Mononuclear cell (primary cell): ENCODE data around the gene NSG1. TPM values are rescaled to one million over a fixed set of nuclear protein-coding genes. Genes with fewer than 3 reads are reported as not detected.

ENCODE experiments used
- H3K27me3 ChIP-seq: 2 replicates; pipeline ENCODE4 v1.6.0; 2011; ENCODE audit warnings: low read length, control low read depth; ENCODE audit not compliant: insufficient read depth
- H3K4me1 ChIP-seq: 2 replicates; pipeline ENCODE4 v1.5.1; 2011; ENCODE audit warnings: mild to moderate bottlenecking, low read length, control low read depth; ENCODE audit not compliant: insufficient read depth
- H3K4me3 ChIP-seq: 2 replicates; pipeline ENCODE4 v1.5.1; 2011; ENCODE audit warnings: mild to moderate bottlenecking, low read length, moderate library complexity
- H3K9me3 ChIP-seq: 2 replicates; pipeline ENCODE4 v1.5.1; 2011; ENCODE audit warnings: low read depth, mild to moderate bottlenecking, control low read depth, low read length
- total RNA-seq: library from RNA; depleted of rRNA; stranded (reverse); fragments of >200 nt; gene quantifications from one replicate; pipeline ENCODE4 v1.2.3, GENCODE V29; 2012

NSG1 gene
- total RNA-seq, 1 donor, result 3.7 TPM

DNA sequence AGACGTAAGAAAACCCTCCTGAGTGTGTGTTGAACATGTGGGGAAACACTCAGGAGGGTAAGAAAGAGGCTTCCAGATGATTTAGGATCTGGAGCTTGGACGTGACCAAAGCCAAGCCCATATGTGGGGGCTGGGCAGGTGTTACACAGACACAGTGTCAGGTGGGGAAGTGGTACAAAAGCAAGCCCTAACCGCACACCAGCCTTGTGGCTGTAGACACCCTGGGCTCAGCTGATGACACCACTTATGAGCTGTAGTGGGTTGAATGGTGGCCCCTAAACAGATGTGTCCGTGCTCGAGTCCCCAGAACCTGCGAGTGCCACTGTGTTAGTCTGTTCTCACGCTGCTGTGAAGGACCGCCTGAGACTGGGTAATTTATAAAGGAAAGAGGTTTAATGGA lies 25.0 kb upstream of the NSG1 start:
- Histone ChIP-seq H3K4me3 (no peak overlapping the region), H3K9me3 (no peaks in the 10 kb centered on the region), H3K27me3 (no peaks in the 10 kb centered on the region), H3K4me1 (no peaks in the 10 kb centered on the region)

DNA sequence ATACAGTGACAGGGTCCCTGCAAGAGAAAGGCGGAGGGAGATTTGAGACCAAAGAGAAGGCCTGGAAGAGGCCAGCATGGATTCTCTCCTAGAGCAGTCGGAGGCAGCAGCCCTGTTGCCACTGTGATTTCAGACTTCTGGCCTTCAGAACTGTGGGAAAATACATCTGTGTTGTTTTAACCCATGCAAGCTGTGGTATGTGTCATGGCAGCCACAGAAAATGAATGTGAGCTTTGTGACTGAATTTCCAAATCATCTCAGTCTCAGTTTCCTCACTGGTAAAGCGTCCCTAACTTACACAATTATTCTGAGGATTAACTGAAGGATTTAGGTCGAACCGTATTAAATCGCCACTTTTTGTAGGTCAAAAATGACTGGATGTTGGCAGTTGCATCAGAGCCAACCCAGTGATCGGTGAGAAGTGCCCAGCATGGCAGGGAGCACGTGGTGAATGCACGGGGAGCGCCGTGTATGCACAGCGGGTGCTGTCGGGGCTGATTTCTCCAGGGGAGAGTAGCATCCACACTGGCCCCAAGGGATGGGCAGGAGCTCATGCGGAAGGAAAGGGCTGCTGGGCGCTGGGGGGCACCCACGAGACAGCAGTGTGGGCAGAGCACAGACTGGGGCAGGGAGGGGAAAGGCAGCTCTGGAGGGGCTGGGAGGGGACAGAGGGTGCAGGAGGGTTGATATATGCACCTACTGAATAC lies 23.8 kb upstream of the NSG1 start:
- Histone ChIP-seq H3K4me1 (no peaks in the 10 kb centered on the region), H3K9me3 (no peaks in the 10 kb centered on the region), H3K27me3 (no peaks in the 10 kb centered on the region), H3K4me3 (no peak overlapping the region)

DNA sequence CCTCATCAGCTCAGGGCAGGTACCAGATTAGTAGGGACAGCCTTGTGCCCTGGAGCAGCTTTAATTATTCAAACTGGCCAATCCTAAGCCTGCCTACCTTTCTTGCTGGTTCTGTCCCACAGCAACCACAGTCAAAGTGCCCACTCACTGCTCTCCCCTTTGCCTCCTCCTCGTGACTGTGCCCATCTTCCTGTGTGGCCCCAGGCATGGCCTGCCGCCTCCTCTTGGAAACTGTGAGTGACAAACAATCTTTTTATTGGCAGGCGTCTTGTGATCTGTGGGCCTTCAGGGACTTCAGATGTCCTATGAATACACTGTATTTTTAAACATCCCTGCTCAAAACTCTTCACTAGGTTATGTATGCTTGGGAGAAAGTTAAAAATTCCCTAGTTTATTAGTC lies 22.8 kb upstream of the NSG1 start:
- no peaks in the 10 kb centered on the region for H3K9me3 ChIP-seq
- no peaks in the 10 kb centered on the region for H3K27me3 ChIP-seq
- no peaks in the 10 kb centered on the region for H3K4me1 ChIP-seq
- no peak overlapping the region for H3K4me3 ChIP-seq

DNA sequence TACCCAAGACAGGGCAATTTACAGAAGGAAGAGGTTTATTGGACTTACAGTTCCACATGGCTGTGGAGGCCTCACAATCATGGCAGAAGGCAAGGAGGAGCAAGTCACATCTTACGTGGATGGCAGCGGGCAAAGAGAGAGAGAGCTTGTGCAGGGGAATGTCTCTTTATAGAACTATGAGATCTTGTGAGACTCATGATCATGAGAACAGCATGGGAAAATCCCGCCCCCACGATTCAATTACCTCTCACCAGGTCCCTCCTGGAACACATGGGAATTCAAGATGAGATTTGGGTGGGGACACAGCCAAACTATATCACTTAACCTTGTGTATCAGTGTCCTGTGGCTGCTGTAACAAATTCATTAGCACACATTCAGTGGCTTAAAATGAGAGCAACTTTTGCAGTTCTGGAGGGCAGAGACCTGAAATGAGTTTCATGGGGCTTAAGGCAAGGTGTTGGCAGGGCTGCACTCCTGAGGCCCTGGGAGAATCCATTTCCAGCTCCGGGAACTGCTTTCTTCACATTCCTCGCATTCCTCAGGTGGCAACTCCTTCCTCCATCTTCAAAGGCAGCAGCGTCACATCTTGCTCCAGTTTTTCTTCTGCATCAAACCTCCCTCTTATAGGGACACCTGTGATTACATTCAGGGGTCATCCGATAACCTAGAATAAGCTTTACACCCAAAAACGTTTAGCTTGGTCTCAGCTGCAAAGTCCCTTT lies 22.3 kb upstream of the NSG1 start:
- no peaks in the 10 kb centered on the region for H3K27me3 ChIP-seq
- no peak overlapping the region for H3K4me3 ChIP-seq
- H3K9me3 ChIP-seq, result no peaks in the 10 kb centered on the region
- no peaks in the 10 kb centered on the region for H3K4me1 ChIP-seq

DNA sequence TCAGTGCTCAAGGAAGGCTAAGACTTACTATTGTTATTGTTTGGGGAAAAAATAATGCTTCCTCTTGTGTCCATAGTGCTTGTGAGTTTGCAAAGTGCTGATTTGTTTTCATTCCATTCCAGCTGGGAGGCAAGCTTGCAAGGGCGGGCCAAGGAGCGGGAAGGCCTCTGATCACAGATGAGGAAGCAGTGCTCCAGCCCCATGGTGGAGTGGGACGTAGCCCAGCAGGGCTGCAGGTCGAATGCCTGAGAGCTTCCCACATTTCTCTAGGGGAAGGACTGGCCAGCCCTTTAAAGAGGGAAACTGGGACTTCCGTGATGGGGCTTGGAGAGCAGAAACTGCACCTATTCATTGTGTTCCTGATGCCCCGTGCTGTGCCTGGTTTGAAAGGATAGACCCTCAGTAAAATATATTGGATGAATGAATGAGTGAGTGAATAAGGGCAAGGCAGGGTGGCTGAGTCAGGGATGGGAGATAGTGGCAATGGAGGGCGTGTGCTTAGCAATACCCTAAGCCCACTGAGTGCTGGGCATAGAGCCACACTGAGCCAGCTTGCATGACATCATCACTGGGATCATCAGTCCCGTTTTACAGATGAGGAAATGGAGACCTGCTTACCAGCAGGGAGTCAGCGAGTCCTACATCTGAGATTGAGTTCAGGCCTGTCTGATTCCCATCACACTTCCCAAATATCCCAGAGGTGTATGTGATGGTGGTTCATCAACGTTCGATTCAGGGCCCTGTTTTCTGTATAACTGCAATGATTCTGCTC lies 17.9 kb upstream of the NSG1 start:
- Histone ChIP-seq H3K9me3 (no peaks in the 10 kb centered on the region), H3K27me3 (no peaks in the 10 kb centered on the region), H3K4me3 (no peak overlapping the region), H3K4me1 (no peaks in the 10 kb centered on the region)

DNA sequence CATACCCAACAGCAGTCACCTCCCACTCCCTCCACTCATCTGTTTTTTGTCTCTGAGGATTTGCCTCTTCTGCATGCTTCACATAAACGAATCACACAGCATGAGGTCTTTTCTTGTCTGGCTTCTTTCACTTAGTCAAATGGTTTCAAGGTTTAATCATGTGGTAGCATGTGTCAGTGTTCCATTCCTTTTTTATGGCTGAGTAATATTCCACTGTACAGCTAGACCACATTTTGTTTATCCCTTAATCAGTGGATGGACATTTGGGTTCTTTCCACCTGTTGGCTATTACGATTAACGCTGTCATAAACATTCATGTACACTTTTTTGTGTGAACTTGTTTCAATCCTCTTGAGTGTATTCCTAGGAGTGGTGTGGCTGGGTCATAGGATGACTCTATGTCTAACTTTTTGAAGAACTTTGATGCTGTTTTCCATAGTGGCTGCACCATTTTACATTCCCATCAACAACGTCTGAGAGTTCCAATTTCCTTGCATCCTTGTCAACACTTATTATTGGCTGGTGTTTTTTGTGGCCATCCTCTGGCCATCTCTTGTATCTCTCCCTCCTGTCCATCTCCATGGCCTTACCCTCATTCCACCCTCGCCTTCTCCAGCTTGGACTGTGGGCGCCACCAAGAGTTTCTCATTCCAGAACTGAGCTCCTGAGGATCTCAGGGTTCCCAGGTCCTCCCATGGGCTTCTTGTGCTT lies 12.4 kb upstream of the NSG1 start:
- Histone ChIP-seq H3K9me3 (no peaks in the 10 kb centered on the region), H3K4me1 (no peaks in the 10 kb centered on the region), H3K4me3 (no peak overlapping the region), H3K27me3 (no peaks in the 10 kb centered on the region)

DNA sequence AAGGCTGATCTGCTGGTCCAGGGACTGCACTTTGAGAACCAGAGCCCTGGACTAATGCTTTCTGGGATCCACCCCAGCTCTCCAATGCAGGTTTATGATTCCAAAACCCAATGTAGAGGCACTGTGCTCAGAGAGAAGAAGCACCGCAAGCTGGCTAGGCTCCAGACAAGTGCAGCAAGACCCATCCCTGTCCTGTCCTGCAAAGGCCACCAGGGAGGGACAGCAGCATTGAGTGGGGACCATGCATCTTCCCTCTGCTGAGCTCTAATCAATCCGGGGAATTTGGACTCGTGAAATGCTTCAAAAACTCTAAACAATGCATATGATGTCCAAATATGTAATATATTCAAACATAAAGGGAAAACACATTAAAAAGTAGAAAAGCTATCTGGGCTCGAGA lies 10.8 kb upstream of the NSG1 start:
- no peaks in the 10 kb centered on the region for H3K27me3 ChIP-seq
- no peaks in the 10 kb centered on the region for H3K9me3 ChIP-seq
- H3K4me1 ChIP-seq, result no peaks in the 10 kb centered on the region
- H3K4me3 ChIP-seq, result no peak overlapping the region

DNA sequence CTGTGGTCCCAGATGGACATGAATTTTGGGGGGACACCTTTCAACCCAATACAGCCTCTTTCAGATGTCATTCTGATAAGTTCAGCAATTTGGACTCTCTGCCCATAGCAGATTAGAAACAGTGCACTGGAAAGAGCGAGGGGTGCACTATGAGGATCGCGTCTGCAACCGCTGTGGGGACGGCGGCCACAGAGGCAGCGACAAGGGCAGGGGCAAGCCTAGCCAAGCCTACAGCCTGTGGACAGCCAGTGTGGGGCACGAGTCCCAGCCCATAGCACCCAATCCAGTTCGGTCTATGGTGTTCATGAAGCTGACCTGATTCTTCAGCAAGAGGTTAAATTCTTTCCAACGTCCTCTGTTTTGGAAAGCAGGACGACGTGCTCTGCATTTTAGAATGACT lies 9.7 kb upstream of the NSG1 start:
- Histone ChIP-seq H3K9me3 (no peaks in the 10 kb centered on the region), H3K4me3 (no peak overlapping the region), H3K27me3 (no peaks in the 10 kb centered on the region), H3K4me1 (no peaks in the 10 kb centered on the region)

DNA sequence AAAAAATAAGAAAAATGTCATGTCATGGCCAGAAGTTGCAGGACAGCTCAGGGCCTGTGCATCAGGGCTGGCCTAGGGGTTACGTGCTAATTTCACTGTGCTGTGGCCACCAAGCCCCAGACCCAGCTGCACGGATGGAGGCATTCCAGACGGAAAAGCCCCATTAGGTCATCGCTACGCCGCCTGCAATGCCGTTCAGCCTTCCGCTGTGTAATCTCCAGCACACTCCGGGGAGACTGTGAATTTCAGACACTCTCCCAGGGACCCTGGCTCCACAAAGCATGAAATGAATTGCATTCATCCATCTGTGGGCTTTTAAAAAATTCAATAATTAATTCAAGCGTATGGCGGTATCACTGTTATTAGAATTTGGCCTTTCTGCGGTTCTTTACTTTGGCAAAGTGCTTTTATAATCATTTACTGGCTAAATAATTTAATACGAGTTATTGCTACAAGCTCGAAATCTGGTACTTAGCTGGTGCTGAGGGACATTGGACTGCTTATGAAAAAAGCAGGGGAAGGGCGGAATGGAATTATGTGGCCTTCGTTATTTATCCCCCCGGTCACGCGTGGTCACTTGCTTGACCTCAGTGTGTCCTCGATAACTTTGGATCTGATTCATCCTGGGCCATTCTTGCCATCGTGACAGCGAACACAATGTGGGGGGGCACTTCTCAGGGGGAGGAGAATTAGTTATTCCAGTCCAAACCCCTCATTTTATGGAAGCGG lies 9.0 kb upstream of the NSG1 start:
- no peaks in the 10 kb centered on the region for H3K4me1 ChIP-seq
- H3K27me3 ChIP-seq, result no peaks in the 10 kb centered on the region
- no peaks in the 10 kb centered on the region for H3K9me3 ChIP-seq
- no peak overlapping the region for H3K4me3 ChIP-seq

DNA sequence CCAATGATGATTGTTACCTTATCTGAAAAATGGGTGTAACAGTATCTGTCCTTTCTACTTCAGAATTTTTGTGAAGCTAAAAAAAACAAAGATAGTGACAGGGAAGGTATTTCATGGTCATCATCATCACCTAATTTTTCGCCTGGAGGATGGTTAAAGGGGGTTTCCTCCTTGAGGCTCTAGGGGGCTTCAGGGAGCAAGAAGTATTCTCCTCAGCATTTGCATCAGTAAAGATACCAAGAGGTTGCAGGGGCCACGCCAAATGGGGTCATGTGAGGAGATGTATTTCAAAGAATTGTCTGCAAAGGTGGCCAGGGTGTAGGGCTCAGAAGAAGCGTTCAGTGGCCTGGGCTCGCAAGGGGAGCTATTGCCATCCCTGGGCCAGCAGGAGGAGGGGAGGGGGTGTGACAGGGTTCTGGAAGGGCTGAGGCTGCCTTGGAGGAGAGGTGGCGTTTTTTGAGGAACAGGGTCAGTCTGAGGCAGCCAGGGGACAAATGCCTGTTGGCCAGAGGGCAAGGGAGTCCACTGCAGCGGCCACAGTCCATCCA lies 7.3 kb upstream of the NSG1 start:
- Histone ChIP-seq H3K27me3 (peaks cover 3% of the 10 kb centered on the region), H3K4me3 (no peak overlapping the region), H3K9me3 (no peaks in the 10 kb centered on the region), H3K4me1 (no peaks in the 10 kb centered on the region)

DNA sequence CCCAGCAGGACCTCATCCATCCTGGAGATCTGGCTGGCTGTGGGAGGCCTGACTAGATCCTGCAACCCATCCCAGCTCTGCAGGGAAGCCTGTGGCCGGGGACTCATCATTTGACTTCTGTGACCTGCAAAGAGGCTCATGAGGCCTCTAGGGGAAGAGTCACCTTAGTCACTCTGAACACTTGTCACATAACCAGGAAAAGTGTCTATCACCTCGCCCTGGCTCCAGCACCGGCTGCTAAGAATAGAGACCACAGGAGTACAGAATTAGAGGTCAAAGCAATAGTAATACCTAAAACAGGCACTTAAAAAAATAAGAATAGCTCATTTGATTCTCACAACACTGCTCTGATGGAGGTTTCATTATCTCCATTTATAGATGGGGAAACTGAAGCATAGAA lies 3.8 kb upstream of the NSG1 start:
- Histone ChIP-seq H3K9me3 (no peaks in the 10 kb centered on the region), H3K4me3 (no peak overlapping the region), H3K27me3 (peaks cover 22% of the 10 kb centered on the region), H3K4me1 (no peaks in the 10 kb centered on the region)

DNA sequence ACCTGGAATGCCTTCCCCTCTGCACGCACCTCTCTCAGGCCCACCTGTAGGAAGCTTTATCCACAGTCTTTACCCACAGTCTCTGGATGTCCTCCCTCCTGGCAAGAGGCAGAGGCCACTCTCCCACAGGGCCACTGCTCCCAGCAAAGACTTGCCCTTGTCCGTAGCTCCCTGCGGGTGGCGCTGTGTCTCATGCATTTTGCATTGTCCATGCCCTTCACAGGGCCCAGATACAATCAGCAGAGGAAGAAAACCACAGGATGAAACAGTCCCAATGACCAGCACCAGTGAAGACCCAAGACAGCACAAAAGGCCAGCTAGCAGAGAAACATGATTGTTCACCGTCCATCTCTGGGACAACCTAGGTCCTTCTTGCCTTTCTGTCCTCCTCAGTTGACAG lies 2.1 kb upstream of the NSG1 start:
- H3K27me3 ChIP-seq, result peaks cover 25% of the 10 kb centered on the region
- H3K4me3 ChIP-seq, result no peak overlapping the region
- no peaks in the 10 kb centered on the region for H3K4me1 ChIP-seq
- H3K9me3 ChIP-seq, result no peaks in the 10 kb centered on the region

DNA sequence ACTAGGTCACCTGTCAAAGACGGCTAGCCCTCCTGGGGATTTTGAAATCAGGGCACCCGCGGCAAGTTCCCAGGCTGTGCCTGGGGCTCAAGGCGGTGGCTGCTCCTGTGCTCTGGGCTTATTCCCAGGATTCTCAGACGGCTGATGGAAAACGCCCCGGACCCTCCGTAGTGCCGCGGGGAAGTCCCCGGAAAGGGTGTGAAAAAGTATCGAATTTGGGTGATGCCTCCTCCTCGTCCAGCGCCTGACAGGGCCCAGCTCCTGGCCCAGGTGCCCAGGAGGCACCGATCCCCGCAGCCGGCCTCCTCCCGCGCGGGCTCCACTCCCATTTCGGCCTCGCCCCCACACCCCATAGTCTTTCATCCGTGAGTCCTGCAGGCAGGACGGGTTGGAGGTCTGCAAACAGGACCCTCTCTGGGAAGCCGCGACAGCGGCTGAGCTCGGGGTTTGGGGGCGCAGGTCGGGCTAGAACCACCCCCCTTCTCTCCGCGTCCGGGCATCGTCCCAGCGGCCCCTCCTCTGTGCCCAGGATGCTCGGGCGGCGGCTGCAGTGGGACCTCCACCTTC lies 1.1 kb upstream of the NSG1 start:
- H3K4me1 ChIP-seq, result no peaks in the 10 kb centered on the region
- H3K4me3 ChIP-seq, result no peak overlapping the region
- H3K27me3 ChIP-seq, result peaks cover 25% of the 10 kb centered on the region
- no peaks in the 10 kb centered on the region for H3K9me3 ChIP-seq

DNA sequence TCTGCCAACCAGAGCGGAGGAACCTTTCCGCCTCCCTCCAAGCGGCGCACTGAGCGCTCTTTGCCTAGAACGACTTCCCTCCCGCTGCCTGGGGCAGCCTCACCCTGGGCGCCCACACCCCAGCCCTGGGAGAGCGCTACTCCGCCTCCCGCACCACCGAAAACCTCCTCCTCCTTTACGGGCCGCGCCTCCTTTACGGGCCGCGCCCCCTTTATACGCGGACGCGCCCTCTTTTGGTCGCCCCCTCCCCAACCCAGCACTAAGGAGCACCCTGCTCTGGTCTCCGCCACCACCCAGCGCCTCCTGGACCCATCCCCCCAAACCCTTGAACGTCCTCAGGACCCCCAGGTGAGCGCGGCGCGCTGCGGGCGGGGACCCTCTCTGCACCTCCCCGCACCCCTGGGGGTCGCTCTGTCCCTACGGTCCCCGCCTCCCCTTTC lies 586 bp upstream of the NSG1 start:
- Histone ChIP-seq H3K9me3 (no peaks in the 10 kb centered on the region), H3K4me1 (no peaks in the 10 kb centered on the region), H3K27me3 (peaks cover 25% of the 10 kb centered on the region), H3K4me3 (peak overlapping the region; percentile 19)
